IMR-90 (cell line): ENCODE results near the gene UBE2E2. TPM values are rescaled to one million over a fixed set of nuclear protein-coding genes. Genes with fewer than 3 reads are reported as not detected.

Experiments
- ATAC-seq: fragments of 200-7000 bp; cut with Tn5 transposase; 2 replicates; pipeline ENCODE4 v1.9.1; 2020; ENCODE audit warnings: low read depth, mild to moderate bottlenecking, moderate library complexity
- BruUV-seq: library from RNA; stranded (reverse); fragments of 400-500 nt; replicated peaks from 2 replicates; lab custom pipeline; 2021; lab: Mats Ljungman, UMichigan
- CTCF ChIA-PET: fragments of 300-600 bp; formaldehyde crosslinking; extraction: SDS; loops from one replicate; lab custom pipeline; 2021; ENCODE audit warnings: antibody characterized with exemption; lab: Yijun Ruan, JAX
- POLR2A ChIA-PET: fragments of 300-600 bp; sonication (Branson Sonifier 250); formaldehyde crosslinking; loops from one replicate; lab custom pipeline; 2022; ENCODE audit warnings: antibody characterized with exemption; ENCODE audit not compliant: unreplicated experiment; lab: Charles Lee
- DNase-seq: peaks from one replicate; pipeline ENCODE4 v3.0.0; 2013
- H2AFZ ChIP-seq: replicated peaks from 2 replicates; pipeline ENCODE3; 2013; ENCODE audit warnings: low read length, mild to moderate bottlenecking; ENCODE audit not compliant: poor library complexity
- H2AK5ac ChIP-seq: 2 replicates; pipeline ENCODE4 v1.6.1; 2013; ENCODE audit warnings: low read depth, low read length, inconsistent platforms
- H2AK9ac ChIP-seq: replicated peaks from 2 replicates; pipeline ENCODE3; 2013; ENCODE audit warnings: mild to moderate bottlenecking, low read depth, low read length, moderate library complexity; ENCODE audit not compliant: poor library complexity
- H2BK120ac ChIP-seq: 2 replicates; pipeline ENCODE4 v1.6.1; 2013; ENCODE audit warnings: low read depth, low read length, inconsistent platforms
- H2BK15ac ChIP-seq: 3 replicates; pipeline ENCODE4 v1.6.1; 2013; ENCODE audit warnings: low read depth, low read length, inconsistent platforms
- H2BK20ac ChIP-seq: 2 replicates; pipeline ENCODE4 v1.6.1; 2013; ENCODE audit warnings: low read depth, mild to moderate bottlenecking, inconsistent platforms, low read length, moderate library complexity
- H2BK5ac ChIP-seq: 2 replicates; pipeline ENCODE4 v1.6.1; 2013; ENCODE audit warnings: mild to moderate bottlenecking, low read depth, low read length, inconsistent platforms; ENCODE audit not compliant: poor library complexity, severe bottlenecking
- H3K14ac ChIP-seq: replicated peaks from 2 replicates; pipeline ENCODE4 v1.6.1; 2013; ENCODE audit warnings: low read depth, low read length, inconsistent platforms
- H3K18ac ChIP-seq: 2 replicates; pipeline ENCODE4 v1.6.1; 2013; ENCODE audit warnings: low read depth, low read length, control low read depth
- H3K23ac ChIP-seq: 2 replicates; pipeline ENCODE4 v1.6.1; 2013; ENCODE audit warnings: low read depth, low read length, inconsistent platforms
- H3K27ac ChIP-seq: 2 replicates; pipeline ENCODE4 v1.5.1; 2013; ENCODE audit warnings: mild to moderate bottlenecking, control low read depth, low read length; ENCODE audit not compliant: insufficient read depth
- H3K27me3 ChIP-seq: 2 replicates; pipeline ENCODE4 v1.6.1; 2013; ENCODE audit warnings: low read length; ENCODE audit not compliant: control insufficient read depth, insufficient read depth
- H3K36me3 ChIP-seq: 2 replicates; pipeline ENCODE4 v1.6.1; 2013; ENCODE audit warnings: low read length, mixed read lengths; ENCODE audit not compliant: control insufficient read depth, insufficient read depth
- H3K4ac ChIP-seq: 2 replicates; pipeline ENCODE4 v1.6.1; 2013; ENCODE audit warnings: low read depth, low read length, inconsistent platforms
- H3K4me1 ChIP-seq: 2 replicates; pipeline ENCODE4 v1.6.1; 2013; ENCODE audit warnings: low read length, mixed read lengths; ENCODE audit not compliant: control insufficient read depth, insufficient read depth
- H3K4me2 ChIP-seq: 2 replicates; pipeline ENCODE4 v1.6.1; 2013; ENCODE audit warnings: low read depth, mild to moderate bottlenecking, control low read depth, low read length, moderate library complexity
- H3K4me3 ChIP-seq: 2 replicates; pipeline ENCODE4 v1.5.1; 2013; ENCODE audit warnings: low read depth, mild to moderate bottlenecking, control low read depth, low read length, moderate library complexity; ENCODE audit not compliant: insufficient read depth
- H3K56ac ChIP-seq: 2 replicates; pipeline ENCODE4 v1.6.1; 2013; ENCODE audit warnings: low read length, inconsistent platforms; ENCODE audit not compliant: insufficient read depth; ENCODE audit errors: extremely low read depth
- H3K79me1 ChIP-seq, 2 experiments: 2 replicates each; pipeline ENCODE4 v1.6.1; 2013; ENCODE audit warnings: low read length in 2 of 2, inconsistent platforms in 1 of 2, low read depth in 1 of 2
- H3K9ac ChIP-seq: 2 replicates; pipeline ENCODE4 v1.6.1; 2013; ENCODE audit warnings: low read depth, low read length, control low read depth
- H3K9me1 ChIP-seq: 2 replicates; pipeline ENCODE4 v1.6.1; 2013; ENCODE audit warnings: low read length, inconsistent platforms; ENCODE audit not compliant: insufficient read depth
- H3K9me3 ChIP-seq: 2 replicates; pipeline ENCODE4 v1.6.1; 2013; ENCODE audit warnings: low read length; ENCODE audit not compliant: control insufficient read depth, insufficient read depth
- H4K20me1 ChIP-seq: 2 replicates; pipeline ENCODE4 v1.6.1; 2013; ENCODE audit warnings: low read length, inconsistent platforms; ENCODE audit not compliant: insufficient read depth
- H4K5ac ChIP-seq: 2 replicates; pipeline ENCODE4 v1.6.1; 2013; ENCODE audit warnings: mild to moderate bottlenecking, low read depth, low read length, control low read depth
- H4K8ac ChIP-seq, 2 experiments: 2 replicates each; pipeline ENCODE4 v1.6.1; 2013; ENCODE audit warnings: low read depth in 2 of 2, low read length in 2 of 2, control low read depth in 1 of 2, inconsistent platforms in 1 of 2
- H4K91ac ChIP-seq: 2 replicates; pipeline ENCODE4 v1.6.1; 2013; ENCODE audit warnings: low read depth, low read length, inconsistent platforms; ENCODE audit not compliant: insufficient read depth
- CEBPB ChIP-seq: IDR thresholded peaks from 2 replicates; pipeline ENCODE4 v1.6.1; 2012; ENCODE audit warnings: low read depth, low read length, improper control_type of control experiment
- MAZ ChIP-seq: IDR thresholded peaks from 2 replicates; pipeline ENCODE4 v1.6.1; 2012; ENCODE audit warnings: low read depth, mild to moderate bottlenecking, low read length, improper control_type of control experiment, moderate library complexity, borderline replicate concordance
- MXI1 ChIP-seq: IDR thresholded peaks from 2 replicates; pipeline ENCODE4 v1.6.1; 2012; ENCODE audit warnings: low read depth, mild to moderate bottlenecking, low read length, moderate library complexity, borderline replicate concordance
- POLR2A ChIP-seq: IDR thresholded peaks from 2 replicates; pipeline ENCODE4 v1.6.1; 2012; ENCODE audit warnings: mild to moderate bottlenecking, low read depth, low read length
- RAD21 ChIP-seq: IDR thresholded peaks from 2 replicates; pipeline ENCODE4 v1.6.1; 2012; ENCODE audit warnings: low read length, improper control_type of control experiment
- RCOR1 ChIP-seq: IDR thresholded peaks from 2 replicates; pipeline ENCODE4 v1.6.1; 2012; ENCODE audit warnings: mild to moderate bottlenecking, low read length, improper control_type of control experiment; ENCODE audit not compliant: insufficient replicate concordance
- SMC3 ChIP-seq: fragments of 150-350 bp; IDR thresholded peaks from 2 replicates; pipeline ENCODE4 v1.6.1; 2016; ENCODE audit warnings: low read depth, mild to moderate bottlenecking, antibody characterized with exemption, low read length, moderate library complexity
- WGBS, 2 experiments: methylation state at CpG; one replicate each; pipeline versions ENCODE4 v1.1.5 to v1.1.7; 2013; ENCODE audit warnings: missing lambda C conversion rate in 2 of 2; ENCODE audit not compliant: insufficient read length in 1 of 2; ENCODE audit errors: extremely low coverage in 2 of 2; 5-methylcytosine and 5-hydroxymethylcytosine counted together
- dilution Hi-C: fragments of 300-500 bp; cut with HindIII; formaldehyde crosslinking; loops from one replicate; pipeline ENCODE4 v1.14.3; 2018; ENCODE audit warnings: low sequenced_read_pairs; ENCODE audit not compliant: unreplicated experiment
- in situ Hi-C: fragments of 300-500 bp; cut with MboI; formaldehyde crosslinking; loops from 3 replicates; pipeline ENCODE4 v1.14.3; 2019; ENCODE audit warnings: low sequenced_read_pairs, inconsistent platforms, mixed read lengths
- intact Hi-C: fragments of 100-400 bp; cut with micrococcal nuclease; formaldehyde crosslinking; loops from 2 replicates; pipeline ENCODE4 v1.10.0; 2022
- polyA plus RNA-seq, 3 experiments: library from polyadenylated mRNA; depleted of rRNA; stranded (reverse); fragments of >200 nt; gene quantifications; 2 replicates each; pipeline ENCODE4 v1.2.3, GENCODE V29; 2012; ENCODE audit warnings: low replicate concordance in 1 of 3
- total RNA-seq: library from RNA; depleted of rRNA; stranded (reverse); fragments of >200 nt; gene quantifications from 2 replicates; pipeline ENCODE4 v1.2.3, GENCODE V29; 2012
- TF ChIP-seq, protein P1 (sequence below): fragments of 150-350 bp; IDR thresholded peaks from 2 replicates; pipeline ENCODE4 v1.6.1; 2016; ENCODE audit warnings: low read depth, mild to moderate bottlenecking, low read length, moderate library complexity, borderline replicate concordance

Gene UBE2E2
- total and polyA plus RNA-seq, 2 of the 4 experiments (the other 2 are of a cell fraction), result 18.6 to 32.7 TPM

DNA sequence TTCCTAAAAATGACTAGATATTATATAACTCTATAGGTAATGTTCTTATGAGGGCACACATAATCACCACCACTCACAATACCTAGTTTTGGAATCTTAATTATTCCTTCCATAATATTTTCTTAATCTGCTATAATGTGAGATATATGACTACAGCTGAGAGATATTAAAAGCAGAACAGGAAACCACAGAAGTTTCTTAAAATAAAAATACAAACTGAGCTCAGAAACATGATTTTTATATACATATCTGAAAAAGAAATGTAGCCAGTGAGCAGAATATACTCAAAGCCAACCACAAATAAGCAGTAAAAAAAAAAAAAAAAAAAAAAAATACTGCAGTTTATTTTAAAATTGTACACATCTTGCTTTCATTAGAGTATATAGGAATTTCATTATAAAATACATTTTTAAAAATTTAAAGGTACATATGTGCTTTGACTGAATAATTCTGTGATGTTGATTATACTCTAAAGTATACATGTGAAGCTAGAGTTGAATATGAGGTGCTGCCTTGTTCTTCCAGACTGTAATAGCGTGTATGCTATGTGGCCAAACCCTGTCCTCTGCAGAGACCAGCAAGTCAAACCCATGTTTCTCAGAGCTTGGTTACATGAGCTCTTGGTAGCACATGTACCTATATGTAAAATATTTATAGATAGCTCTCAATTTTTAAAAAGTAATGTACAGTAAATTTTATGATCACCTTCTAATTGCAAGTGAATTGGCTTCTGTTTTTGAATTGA is 175.0 kb downstream of the UBE2E2 start (continued):
- TF ChIP-seq CEBPB, result no peak

DNA sequence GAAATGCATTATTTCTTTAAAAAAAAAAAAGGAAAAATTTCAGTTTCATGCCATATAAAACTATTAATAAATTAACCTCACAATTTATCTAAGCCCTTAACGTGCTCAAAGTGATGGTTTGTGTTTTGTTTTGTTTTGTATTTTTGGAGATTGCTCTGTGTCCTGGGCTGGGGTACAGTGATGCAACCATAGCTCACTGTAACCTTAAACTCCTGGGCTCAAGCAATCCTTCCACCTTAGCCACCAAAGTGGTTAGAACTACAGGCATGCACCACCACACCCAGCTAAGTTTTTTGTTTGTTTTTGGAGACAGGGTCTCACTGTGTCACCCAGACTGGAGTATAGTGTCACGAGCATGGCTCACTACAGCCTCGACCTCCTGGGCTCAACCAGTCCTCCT is 180.7 kb downstream of the UBE2E2 start:
- Histone ChIP-seq H4K5ac (no peak overlapping the region), H4K91ac (no peak overlapping the region), H3K27me3 (no peaks in the 10 kb centered on the region), H3K27ac (no peak overlapping the region), H3K56ac (no peak overlapping the region), H2BK5ac (no peak overlapping the region), H3K23ac (no peak overlapping the region), H3K9ac (no peak overlapping the region), H2AFZ (no peak overlapping the region), H3K18ac (no peak overlapping the region), H4K8ac (no peak overlapping the region), H3K14ac (no peak overlapping the region), H2BK20ac (no peak overlapping the region), H3K4me2 (no peak overlapping the region), H4K20me1 (no peaks in the 10 kb centered on the region), H2AK5ac (no peak overlapping the region), H2BK15ac (no peak overlapping the region), H3K9me1 (peaks cover 3% of the 10 kb centered on the region; the same call in 1 of the 2 replicates), H2AK9ac (no peak overlapping the region), H3K36me3 (no peaks in the 10 kb centered on the region), H3K79me1 (peaks cover 0 to 8% of the 10 kb centered on the region in 2 experiments; a peak in 3 of 4 replicates), H3K4ac (no peak overlapping the region), H3K4me1 (no peaks in the 10 kb centered on the region; the same call in 1 of the 2 replicates), H2BK120ac (no peak overlapping the region), H3K9me3 (no peaks in the 10 kb centered on the region), H3K4me3 (no peak overlapping the region)
- dilution Hi-C loops (no loop called here), intact Hi-C loops (no loop called here), in situ Hi-C loops (no loop called here)
- ATAC-seq (no peak), DNase-seq (no peak)
- WGBS, 2 experiments, result no CpG with 5 or more reads among the region's 3 CpGs
- TF ChIP-seq, protein P1, sequence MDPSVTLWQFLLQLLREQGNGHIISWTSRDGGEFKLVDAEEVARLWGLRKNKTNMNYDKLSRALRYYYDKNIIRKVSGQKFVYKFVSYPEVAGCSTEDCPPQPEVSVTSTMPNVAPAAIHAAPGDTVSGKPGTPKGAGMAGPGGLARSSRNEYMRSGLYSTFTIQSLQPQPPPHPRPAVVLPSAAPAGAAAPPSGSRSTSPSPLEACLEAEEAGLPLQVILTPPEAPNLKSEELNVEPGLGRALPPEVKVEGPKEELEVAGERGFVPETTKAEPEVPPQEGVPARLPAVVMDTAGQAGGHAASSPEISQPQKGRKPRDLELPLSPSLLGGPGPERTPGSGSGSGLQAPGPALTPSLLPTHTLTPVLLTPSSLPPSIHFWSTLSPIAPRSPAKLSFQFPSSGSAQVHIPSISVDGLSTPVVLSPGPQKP, result no peak
- TF ChIP-seq MXI1 (no peak), RCOR1 (no peak), MAZ (no peak), SMC3 (no peak), POLR2A (no peak), RAD21 (no peak)
- ChIA-PET CTCF (interaction anchor here (1.4 kb wide), 1 partner anchor 12 kb away, joined by 3 read pairs; no protein-coding TSS in a partner anchor), POLR2A (interaction anchor here (0.7 kb wide), 1 partner anchor 39 kb away, joined by 5 read pairs; no protein-coding TSS in a partner anchor)
- no TSS peak for BruUV-seq
